ENCODE results near the gene BTG2. TPM values are rescaled to one million over a fixed set of nuclear protein-coding genes. Genes with fewer than 3 reads are reported as not detected.

The BTG2 gene
- total RNA-seq, 2 donors from 2014 or later, result 132 to 254 TPM

DNA sequence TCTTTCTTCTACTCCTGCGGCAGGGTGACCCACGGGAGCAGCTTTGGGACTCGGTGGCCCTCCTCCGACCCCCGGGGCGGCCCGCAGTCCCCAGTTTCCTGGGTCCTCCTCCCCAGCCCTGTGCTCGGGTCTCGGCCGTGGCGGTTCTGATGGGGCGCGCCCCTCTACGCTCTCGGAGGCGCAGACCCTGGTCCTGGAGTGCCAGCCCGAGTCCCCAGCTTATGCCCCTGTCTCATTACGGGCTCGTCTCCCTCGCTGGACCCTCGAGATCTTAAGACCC, 430 bp downstream of the BTG2 start:
- Histone ChIP-seq H3K4me1 (peaks cover 0 to 46% of the 10 kb centered on the region in 2 donors), H3K27ac (peak overlapping the region; percentile 100), H3K9me3 (no peaks in the 10 kb centered on the region), H3K27me3 (no peaks in the 10 kb centered on the region), H3K4me3 (peak overlapping the region; percentile 95 to 97), H3K36me3 (peaks cover 36% of the 10 kb centered on the region)
- TF ChIP-seq, protein P1, sequence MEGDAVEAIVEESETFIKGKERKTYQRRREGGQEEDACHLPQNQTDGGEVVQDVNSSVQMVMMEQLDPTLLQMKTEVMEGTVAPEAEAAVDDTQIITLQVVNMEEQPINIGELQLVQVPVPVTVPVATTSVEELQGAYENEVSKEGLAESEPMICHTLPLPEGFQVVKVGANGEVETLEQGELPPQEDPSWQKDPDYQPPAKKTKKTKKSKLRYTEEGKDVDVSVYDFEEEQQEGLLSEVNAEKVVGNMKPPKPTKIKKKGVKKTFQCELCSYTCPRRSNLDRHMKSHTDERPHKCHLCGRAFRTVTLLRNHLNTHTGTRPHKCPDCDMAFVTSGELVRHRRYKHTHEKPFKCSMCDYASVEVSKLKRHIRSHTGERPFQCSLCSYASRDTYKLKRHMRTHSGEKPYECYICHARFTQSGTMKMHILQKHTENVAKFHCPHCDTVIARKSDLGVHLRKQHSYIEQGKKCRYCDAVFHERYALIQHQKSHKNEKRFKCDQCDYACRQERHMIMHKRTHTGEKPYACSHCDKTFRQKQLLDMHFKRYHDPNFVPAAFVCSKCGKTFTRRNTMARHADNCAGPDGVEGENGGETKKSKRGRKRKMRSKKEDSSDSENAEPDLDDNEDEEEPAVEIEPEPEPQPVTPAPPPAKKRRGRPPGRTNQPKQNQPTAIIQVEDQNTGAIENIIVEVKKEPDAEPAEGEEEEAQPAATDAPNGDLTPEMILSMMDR (IDR thresholded peaks at IDR 0.05), result no peak
- no peak for DNase-seq (ENCODE audit: low spot score)

DNA sequence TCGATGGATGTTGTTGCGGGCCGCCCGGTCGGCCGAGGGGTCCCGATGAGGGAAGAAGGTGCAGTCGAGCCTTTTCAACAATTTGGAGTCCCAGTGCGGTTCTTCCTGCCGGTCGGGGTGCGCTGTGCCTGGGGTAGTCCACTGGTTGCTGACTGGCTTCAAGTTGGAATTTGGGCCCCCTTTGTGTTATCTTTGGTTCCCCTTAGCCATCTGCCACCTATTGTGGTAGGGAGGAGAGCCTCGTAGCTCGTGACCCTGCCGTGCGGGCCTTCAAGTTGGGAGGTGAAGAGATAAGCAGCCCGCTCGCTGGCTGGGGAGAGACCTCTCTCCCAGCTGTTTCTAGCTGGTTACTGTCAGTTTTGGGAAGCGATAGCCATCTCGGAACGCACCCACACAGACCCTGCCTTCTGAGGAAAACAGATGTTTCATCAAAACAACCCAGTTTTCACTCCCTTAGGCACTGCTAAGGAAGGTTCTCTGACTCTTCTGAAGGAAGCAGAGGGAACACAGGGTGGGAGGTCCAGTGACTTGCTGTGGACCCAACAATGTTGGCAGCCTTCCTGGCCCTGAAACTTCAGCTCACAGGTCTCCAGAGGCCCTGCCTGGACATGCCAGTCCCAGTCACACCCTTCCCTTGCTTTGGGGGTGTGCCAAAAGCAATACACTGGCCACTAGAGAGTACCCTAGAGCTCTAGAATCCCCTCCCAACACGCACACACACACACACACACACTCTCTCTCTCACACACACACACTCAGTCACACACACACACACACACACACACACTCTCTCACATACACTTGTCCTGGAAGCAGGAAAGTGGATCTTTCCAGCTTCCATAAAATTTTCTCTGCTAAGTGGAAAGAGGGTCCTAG, 1.0 kb downstream of the BTG2 start:
- H3K27ac ChIP-seq, result peak overlapping the region; percentile 100
- H3K9me3 ChIP-seq, result no peaks in the 10 kb centered on the region
- peak overlapping the region; percentile 95 to 97 for H3K4me3 ChIP-seq
- peak; percentile 91 for DNase-seq (ENCODE audit: low spot score)
- no peaks in the 10 kb centered on the region for H3K27me3 ChIP-seq
- H3K36me3 ChIP-seq, result peaks cover 38% of the 10 kb centered on the region
- TF ChIP-seq, protein P1 (IDR thresholded peaks at IDR 0.05), result no peak
- H3K4me1 ChIP-seq, result peaks cover 0 to 46% of the 10 kb centered on the region in 2 donors

DNA sequence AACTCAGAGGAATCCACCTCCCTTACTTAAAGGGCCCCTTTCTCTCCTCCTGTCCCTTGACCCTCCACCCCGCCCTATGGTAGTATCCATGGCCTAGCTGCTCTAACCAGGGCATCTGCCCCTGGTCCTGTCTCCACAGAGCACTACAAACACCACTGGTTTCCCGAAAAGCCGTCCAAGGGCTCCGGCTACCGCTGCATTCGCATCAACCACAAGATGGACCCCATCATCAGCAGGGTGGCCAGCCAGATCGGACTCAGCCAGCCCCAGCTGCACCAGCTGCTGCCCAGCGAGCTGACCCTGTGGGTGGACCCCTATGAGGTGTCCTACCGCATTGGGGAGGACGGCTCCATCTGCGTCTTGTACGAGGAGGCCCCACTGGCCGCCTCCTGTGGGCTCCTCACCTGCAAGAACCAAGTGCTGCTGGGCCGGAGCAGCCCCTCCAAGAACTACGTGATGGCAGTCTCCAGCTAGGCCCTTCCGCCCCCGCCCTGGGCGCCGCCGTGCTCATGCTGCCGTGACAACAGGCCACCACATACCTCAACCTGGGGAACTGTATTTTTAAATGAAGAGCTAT, 1.7 kb downstream of the BTG2 start:
- peak overlapping the region; percentile 100 for H3K27ac ChIP-seq
- no peaks in the 10 kb centered on the region for H3K27me3 ChIP-seq
- peak overlapping the region; percentile 95 to 97 for H3K4me3 ChIP-seq
- peaks cover 0 to 46% of the 10 kb centered on the region in 2 donors for H3K4me1 ChIP-seq
- H3K9me3 ChIP-seq, result no peaks in the 10 kb centered on the region
- H3K36me3 ChIP-seq, result peaks cover 44% of the 10 kb centered on the region
- DNase-seq (ENCODE audit: low spot score), result no peak
- TF ChIP-seq, protein P1 (IDR thresholded peaks at IDR 0.05), result no peak

DNA sequence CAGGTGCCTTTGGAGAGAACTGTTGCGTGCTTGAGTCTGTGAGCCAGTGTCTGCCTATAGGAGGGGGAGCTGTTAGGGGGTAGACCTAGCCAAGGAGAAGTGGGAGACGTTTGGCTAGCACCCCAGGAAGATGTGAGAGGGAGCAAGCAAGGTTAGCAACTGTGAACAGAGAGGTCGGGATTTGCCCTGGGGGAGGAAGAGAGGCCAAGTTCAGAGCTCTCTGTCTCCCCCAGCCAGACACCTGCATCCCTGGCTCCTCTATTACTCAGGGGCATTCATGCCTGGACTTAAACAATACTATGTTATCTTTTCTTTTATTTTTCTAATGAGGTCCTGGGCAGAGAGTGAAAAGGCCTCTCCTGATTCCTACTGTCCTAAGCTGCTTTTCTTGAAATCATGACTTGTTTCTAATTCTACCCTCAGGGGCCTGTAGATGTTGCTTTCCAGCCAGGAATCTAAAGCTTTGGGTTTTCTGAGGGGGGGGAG, 2.4 kb downstream of the BTG2 start:
- DNase-seq (ENCODE audit: low spot score), result no peak
- Histone ChIP-seq H3K27ac (peak overlapping the region; percentile 100), H3K4me3 (peak overlapping the region; percentile 95 to 97)

DNA sequence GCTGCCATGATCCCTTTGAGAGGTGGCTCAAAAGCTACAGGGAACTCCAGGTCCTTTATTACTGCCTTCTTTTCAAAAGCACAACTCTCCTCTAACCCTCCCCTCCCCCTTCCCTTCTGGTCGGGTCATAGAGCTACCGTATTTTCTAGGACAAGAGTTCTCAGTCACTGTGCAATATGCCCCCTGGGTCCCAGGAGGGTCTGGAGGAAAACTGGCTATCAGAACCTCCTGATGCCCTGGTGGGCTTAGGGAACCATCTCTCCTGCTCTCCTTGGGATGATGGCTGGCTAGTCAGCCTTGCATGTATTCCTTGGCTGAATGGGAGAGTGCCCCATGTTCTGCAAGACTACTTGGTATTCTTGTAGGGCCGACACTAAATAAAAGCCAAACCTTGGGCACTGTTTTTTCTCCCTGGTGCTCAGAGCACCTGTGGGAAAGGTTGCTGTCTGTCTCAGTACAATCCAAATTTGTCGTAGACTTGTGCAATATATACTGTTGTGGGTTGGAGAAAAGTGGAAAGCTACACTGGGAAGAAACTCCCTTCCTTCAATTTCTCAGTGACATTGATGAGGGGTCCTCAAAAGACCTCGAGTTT, 3.1 kb downstream of the BTG2 start:
- Histone ChIP-seq H3K4me1 (peaks cover 0 to 46% of the 10 kb centered on the region in 2 donors), H3K27ac (peak overlapping the region; percentile 100), H3K27me3 (no peaks in the 10 kb centered on the region), H3K4me3 (peak overlapping the region; percentile 95 to 97), H3K9me3 (no peaks in the 10 kb centered on the region), H3K36me3 (peaks cover 44% of the 10 kb centered on the region)
- no peak for DNase-seq (ENCODE audit: low spot score)
- TF ChIP-seq, protein P1 (IDR thresholded peaks at IDR 0.05), result no peak

More for the DNA sequence above, 2.4 kb downstream of the BTG2 start:
- TF ChIP-seq, protein P1 (IDR thresholded peaks at IDR 0.05), result no peak
- H3K9me3 ChIP-seq, result no peaks in the 10 kb centered on the region
- H3K36me3 ChIP-seq, result peaks cover 44% of the 10 kb centered on the region
- peaks cover 0 to 46% of the 10 kb centered on the region in 2 donors for H3K4me1 ChIP-seq
- no peaks in the 10 kb centered on the region for H3K27me3 ChIP-seq
